Measurements from ENCODE around the gene TRIM63. TPM values are rescaled to one million over a fixed set of nuclear protein-coding genes. Genes with fewer than 3 reads are reported as not detected.

Gene TRIM63
- total RNA-seq, 1 experiment from 2014 or later: not detected

DNA sequence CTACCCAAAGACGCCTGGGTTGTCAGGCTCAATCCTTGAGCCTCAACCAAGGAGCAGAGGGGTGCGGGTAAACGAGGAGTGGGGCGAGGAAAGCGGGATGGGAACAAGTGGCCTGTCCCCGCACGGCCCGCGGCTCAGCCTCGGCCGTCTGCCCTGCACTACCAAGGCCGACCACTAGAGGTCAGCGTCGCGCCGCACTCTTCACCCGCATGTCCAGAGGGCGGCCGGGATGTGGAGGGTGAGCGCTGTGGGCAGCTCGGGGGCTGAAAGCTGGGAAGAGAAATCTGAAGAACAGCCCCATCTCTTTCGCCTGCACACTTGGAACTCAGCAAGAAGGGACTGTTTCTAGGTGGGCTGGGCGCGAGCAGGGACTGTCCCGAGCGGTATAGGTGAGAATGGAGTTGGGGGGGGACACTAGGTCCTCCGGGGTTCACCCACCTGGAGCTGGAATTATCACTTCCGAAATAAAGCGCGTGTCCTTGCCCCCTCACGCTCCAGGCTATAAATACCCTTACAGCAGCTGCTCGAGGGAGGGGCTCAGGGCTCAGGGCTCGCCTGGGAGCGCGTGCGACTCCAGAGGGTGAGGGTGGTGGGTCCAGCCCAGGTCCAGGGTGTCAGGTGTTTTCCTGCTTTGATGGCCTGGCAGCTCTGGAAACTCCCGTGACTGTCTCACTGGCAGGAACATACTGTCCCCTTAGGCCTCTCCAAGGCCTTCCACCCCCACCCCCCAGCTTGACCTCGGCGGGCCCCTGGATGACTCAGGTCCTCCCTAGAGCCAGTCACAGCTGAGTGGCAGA lies 31.3 kb downstream of the TRIM63 start:
- DNase-seq (ENCODE audit: extremely low read depth, low read depth): peak; percentile 55

DNA sequence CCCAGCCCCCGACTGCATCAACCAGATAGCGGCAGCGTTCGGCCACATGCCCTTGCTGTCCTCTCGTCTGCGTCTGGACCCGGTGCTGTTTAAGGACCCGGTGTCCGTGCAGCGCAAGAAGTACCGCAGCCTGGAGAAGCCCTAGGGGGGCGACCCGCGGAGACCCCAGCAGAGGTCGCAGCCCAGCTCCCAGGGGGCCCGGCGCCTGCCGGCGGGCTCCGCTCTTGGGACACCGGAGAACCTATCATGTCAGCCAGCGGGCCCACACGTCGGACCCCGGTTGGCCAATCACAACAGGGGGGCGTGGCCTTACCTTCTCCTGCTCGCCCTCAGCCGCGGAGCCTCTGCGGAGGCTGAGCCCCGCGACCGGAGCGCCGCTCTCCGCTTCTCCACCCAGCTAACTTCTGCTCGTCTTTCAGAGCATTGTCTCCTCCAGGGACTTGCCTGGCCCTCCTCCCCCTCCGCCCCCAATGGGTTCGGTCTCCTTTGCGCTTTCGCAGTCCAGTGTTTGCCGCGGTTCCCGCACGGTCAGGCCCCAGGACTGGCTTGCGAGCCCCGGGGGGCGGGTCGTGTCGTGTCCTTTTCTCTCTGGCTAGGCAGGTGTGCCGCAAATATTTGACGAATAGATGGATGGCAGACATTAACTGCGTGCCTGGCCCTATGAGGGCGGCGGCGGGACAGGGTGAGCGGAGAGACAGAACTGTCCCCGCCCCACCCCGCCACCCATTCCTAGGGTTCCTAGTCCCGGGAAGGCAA lies 32.0 kb downstream of the TRIM63 start:
- DNase-seq (ENCODE audit: extremely low read depth, low read depth): peak; percentile 81

DNA sequence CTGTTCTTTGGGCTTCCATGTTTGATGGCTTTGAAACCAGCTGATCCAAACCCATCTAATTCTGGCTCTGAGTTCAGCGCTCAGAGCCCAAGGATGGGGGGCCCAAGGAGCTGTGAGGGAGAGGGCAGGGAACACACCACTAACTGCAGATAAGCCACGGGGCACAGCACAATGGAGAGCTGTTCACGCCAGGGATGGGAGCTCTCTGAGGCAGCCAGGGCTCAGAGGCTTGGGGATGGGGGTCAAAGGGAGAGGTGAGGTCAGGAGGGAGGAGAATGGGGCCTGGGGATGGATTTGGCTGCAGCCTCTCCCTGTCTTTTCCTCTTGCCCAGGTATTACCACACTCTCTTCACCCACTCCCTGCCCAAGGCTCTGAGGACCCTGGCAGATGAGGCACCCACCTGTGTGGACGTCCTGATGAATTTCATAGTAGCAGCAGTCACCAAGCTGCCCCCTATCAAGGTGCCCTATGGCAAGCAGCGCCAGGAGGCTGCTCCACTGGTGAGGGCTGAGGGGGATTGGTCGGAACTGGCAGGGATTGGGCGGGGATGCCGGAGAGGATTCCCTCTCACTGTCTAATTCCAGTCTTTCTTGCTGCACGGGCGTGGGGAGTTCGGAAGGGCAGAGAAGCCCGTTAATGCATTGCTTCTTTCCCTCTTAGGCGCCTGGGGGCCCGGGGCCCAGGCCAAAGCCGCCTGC lies 32.8 kb downstream of the TRIM63 start:
- DNase-seq (ENCODE audit: extremely low read depth, low read depth): no peak

DNA sequence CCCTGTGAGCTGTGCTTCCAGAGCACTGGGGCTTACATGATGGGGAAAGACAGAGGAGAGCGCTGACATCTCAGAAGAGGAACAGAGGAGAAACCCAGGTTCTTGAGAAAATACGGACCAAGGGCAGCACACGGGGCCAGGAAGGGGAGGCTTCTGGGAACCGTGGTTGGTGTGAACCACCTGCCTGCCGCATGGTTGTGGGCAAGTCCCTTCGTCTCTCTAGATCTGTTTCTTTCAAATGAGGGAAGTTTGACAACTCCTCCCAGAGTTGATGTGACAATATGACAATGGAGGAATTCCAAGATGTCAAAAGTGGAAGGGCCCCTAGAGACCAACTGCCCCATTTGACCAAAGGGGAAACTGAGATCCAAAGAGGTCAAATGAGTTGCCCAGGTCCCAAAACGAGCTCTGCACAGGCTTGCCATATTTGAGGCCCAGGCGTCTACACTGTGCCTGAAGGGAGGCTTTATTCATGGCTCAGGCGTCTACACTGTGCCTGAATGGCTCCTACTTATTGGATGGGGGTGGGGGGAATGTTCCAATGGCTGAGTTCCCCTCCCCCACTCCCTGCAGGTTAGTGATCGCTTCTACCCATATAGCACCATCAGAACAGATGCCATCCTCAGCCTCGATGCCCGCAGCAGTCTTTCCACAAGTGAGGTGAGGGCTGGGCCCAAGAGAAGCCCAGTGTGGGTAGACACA lies 34.6 kb downstream of the TRIM63 start:
- no peak for DNase-seq (ENCODE audit: extremely low read depth, low read depth)

DNA sequence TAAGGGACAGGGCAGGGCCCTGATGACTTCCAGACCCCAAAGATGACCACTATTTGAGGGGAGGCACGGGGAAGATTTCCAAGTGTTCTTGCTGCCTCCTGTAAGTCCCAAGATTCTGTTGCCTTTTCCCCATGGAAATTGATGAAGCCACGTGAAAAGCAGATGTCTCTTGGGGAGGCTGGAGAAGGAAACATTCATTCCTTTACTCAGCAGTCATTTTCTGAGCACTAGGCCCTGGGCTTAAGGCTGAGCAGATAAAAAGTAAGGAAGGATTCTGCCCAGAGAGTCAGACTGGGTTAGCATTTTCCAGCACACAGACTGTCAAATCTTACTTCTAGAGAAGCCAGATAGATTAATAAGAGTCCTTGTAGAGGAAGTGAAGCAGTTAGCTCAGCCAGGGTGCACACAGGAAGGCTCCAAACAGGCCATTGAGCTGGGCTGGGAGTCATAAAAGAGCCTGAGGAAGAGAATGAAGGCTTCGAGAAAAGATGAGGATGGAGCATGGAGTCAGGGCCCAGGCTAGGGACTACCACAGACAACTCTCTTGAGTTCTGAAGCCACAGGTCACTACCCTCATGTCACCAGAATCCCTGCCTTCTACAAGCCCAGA lies 35.7 kb downstream of the TRIM63 start:
- DNase-seq (ENCODE audit: extremely low read depth, low read depth): no peak

DNA sequence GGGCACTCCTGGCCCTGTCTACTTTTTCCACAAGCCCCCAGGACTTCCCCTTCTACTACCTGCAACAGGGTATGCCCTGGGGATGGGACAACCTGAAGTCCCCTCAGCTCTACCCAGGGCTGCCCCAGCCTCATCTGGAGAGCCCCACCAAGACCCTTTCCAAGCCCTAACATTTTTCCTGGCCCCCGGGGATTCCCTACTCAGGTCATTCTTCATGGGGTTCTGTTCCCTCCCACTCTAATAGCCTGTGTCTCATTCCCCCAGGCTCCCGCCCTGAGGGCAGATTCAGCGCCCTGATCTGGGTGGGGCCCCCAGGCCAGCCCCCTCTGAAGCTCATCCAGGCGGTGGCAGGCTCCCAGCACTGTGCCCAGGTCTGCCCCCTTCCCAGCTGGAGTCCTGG lies 36.2 kb downstream of the TRIM63 start:
- DNase-seq (ENCODE audit: extremely low read depth, low read depth): no peak

DNA sequence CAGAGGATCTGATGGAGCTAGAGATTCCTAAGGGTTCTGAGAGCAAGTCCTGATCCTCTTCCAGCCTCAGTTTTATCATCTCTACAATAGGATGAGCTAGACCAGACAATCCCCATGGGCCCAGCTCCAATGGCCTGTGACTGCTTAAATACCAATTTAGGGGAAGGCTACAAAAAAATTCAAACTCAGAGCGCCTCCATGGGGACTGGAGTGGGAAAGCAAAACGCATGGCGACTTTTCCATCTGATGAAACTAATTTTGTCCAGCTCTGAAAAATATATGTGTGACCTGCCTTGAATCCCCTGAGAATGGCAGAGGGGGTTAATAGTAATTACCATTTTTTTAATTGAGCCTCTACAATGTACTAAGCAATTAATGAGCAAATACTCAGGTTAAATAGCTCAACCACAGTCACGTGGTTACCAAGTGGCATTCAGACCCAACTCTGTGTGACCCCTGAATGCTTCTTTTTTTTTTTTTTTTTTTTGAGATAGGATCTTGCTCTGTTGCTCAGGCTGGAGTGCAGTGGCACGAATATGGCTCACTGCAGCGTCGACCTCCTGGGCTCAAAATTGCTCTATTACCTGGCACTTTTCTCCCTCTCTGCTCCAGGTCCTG lies 37.5 kb downstream of the TRIM63 start:
- DNase-seq (ENCODE audit: extremely low read depth, low read depth): no peak

DNA sequence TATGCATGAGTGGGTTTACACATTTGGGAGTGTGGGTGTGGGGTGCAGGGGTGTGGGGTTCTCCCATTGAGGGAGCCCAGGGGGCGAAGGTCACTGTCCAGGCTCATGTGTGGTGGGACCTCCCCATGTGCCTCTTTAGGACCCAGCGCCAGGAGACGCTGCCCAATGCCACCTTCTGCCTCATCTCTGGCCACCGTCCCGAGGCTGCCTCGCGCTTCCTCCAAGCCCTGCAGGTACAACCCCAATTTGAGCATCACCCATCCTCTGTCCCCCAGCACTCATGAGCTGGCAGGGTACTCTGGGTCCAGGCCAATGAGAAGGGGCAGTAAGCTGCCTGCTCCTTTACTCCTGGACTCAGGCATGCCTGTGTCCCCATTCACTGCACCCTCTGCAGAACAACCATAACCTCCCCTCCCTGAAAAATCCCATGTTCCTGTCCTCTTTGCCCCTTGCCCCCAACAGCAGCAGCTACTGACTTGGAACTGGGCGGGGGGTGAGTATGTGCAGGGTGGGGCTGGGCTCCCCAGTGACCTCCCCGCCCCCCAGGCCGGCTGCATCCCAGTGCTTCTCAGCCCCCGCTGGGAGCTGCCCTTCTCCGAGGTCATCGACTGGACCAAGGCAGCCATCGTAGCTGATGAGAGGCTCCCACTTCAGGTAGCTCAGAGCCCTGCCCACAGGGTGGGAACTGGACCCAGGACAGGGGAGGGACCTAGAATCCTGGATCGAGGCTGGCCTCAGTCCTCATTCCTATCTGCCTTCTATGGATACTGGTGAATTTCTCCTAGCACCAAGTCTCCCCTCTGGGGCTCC lies 38.2 kb downstream of the TRIM63 start:
- DNase-seq (ENCODE audit: extremely low read depth, low read depth): no peak

DNA sequence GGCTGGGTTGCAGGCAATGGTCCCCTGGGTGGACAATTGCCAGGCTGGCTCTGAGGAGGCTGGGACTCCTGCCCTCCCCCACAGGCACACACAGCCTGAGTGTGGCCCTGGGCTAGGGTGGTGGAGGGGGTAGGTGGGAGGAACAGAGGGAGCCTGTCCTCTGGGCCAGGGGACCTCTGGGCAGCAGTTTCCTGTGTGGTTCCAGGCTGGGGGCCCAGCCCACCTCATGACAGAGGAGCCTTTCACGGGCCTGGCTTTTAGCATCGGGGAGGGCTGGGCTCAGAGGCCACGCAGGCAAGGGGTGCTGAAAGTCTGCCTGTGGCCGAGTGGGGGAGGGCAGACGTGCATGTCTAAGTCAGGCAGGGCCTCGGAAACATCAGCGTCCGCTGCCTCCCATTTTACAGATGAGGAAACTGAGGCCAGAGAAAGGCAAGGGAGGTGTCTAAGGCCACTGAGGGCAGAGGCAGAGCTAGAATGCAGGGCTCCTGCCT lies 38.9 kb downstream of the TRIM63 start:
- DNase-seq (ENCODE audit: extremely low read depth, low read depth): no peak

DNA sequence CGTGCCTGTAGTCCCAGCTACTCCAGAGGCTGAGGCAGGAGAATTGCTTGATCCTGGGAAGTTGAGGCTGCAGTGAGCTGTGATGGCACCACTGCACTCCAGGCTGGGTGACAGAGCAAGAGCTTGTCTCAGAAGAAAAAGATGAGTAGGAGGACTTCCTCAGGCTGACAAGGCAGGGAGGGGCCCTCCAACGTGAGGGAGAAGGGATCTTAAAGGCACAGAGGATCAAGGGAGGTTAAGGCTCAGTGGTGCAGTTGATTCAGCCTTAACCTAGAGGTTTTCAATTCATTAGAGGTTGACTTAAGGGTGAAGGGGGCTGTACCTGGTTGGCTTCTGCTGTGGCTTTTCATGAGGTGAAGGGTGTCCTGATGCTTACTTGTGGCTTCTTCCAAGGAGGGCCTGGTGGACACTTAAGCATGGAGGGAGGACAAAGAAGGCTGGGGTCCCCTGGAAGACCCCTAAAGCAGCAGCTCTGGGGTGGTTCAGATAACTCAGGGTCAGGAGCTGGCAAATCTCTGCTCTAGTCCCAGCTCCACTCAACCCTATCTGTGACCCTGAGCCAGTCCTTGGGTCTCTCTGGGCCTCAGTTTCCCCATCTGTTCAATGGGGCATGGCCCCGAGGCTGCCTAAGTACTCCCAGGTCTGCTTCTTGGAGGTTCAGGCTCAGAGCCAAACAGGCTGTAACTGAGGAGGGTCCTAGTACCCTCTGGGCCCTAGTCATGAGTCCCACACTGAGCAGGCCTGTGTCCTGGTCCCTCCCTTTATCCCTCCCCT lies 39.5 kb downstream of the TRIM63 start:
- no peak for DNase-seq (ENCODE audit: extremely low read depth, low read depth)

DNA sequence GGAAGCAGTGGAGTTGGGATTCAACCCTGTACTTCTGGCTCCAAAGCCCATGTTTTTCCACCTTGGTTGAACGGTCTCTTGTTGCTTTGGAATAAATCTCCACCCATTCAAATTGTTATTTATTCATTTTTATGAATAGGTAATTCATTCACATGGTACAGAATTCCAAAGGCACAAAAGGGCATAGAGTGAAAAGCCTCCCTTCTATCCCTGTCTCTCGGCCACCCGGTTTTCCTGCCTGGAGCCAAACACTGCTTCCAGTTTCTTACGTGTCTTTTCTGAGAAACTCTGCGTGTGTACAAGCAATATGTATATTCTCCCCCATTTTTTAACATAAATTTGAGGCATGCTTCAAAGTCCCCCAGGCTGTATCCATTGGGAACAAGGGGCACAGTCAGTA lies 41.9 kb downstream of the TRIM63 start:
- no peak for DNase-seq (ENCODE audit: extremely low read depth, low read depth)

DNA sequence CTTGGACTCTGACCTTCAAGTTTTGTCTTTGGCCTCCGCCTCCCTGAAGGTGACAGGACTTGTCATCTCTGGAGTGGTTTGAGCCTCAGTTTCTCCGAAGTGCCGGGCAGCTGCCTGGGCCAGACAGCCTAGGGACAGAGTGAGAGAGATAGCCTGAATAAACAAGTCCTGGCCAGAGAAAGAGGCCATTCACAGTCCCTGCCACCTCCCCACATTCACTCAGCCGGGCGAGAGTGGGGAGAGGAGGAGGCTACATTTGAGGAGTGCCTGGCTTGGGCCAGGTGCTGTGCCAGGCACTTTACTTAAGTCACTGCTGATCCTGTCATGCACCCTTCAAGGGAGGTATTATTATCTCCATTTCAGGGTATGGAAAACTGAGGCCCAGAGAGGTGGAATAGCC lies 42.4 kb downstream of the TRIM63 start:
- DNase-seq (ENCODE audit: extremely low read depth, low read depth): no peak

DNA sequence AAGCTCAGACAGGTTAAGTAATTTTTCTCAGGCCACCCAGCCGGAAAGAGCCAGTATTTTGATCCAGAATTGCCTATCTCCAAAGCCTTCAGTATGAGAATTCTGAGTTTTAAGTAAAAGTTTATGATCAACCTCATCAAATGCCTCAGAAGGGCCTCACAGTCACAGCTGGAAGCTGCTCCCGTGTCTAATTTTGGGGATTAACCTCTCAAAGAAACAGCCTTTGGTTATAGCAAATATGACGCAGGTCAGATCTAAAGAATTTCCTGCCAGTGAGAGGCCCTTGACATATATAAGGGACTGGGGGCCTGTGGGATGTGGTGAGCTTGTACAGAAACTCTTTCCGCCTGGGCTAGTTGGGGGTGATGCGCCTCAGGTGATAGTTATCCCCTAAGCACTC lies 43.6 kb downstream of the TRIM63 start:
- no peak for DNase-seq (ENCODE audit: extremely low read depth, low read depth)

DNA sequence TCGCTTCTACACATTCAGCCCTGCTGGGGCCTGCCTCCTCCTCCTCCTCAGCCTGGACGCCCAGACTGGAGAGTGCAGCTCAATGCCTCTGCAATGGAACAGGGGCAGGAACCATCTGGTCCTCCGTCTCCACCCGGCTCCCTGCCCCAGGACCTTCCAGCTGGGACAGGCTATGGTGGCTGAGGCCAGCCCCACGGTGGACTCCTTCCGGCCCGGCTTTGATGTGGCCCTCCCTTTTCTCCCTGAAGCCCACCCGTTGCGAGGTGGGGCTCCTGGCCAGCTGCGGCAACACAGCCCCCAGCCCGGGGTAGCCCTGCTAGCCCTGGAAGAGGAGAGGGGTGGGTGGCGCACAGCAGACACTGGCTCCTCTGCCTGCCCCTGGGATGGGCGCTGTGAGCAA lies 44.4 kb downstream of the TRIM63 start:
- DNase-seq (ENCODE audit: extremely low read depth, low read depth): no peak

DNA sequence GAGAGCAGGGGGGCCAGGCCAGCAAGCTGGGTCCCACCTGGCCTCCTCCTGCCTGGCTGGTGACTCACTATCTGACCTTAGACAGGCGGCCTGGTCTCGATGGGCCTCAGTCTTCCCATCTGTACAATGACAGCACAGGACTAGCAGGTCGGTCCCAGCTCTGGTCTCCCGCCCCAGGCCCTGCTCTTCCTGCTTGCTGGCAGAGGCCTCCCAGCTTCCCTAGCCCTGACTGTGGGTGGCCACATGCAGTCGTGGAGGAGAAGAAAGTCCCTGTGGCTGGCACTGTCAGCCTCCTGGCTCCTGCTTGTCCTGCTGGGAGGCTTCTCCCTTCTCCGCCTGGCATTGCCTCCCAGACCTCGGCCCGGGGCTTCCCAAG lies 45.0 kb downstream of the TRIM63 start:
- no peak for DNase-seq (ENCODE audit: extremely low read depth, low read depth)

DNA sequence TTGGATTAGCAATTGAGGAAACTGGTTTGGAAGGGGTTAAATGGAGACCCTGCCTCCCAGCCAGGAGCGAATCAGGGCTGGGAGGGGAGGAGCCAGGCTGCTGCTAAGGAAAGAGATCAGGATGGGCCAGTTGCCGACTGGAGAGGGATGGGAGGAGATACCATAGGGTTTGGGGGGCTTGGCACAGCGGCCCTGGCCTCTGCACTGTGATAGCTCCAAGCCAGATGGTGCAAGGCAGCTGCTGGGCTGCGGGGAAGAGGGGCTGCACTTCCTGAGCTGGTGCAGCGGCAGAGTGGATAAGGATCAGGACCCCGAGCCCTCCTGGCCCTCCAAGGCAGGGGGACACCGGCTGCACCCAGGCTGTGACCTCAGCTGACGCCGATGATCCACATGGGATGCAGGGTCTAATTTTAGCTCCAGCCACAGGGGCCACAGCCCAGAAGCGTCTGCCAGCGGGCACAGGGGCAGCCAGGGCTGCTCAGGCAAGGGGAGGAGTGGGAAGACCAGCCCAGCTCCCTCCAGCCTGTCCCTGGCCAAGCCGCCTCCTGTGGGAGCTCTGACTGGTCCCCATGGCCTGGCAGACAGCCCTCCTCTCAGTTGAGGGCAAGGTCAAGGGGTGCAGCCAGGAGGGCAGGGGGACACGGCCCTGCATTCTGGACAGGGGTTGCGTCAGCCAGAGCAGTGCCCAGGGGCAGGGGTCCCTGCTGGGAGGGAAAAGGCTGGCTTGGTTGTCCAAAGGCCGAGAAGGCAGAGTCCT lies 45.6 kb downstream of the TRIM63 start, which contains the start of gene EXTL1:
Gene EXTL1, plus strand, starts transcription at position 129 of the 757 bp plus-strand sequence. CDS start 872 bp downstream, outside the sequence.
- DNase-seq (ENCODE audit: extremely low read depth, low read depth): no peak

DNA sequence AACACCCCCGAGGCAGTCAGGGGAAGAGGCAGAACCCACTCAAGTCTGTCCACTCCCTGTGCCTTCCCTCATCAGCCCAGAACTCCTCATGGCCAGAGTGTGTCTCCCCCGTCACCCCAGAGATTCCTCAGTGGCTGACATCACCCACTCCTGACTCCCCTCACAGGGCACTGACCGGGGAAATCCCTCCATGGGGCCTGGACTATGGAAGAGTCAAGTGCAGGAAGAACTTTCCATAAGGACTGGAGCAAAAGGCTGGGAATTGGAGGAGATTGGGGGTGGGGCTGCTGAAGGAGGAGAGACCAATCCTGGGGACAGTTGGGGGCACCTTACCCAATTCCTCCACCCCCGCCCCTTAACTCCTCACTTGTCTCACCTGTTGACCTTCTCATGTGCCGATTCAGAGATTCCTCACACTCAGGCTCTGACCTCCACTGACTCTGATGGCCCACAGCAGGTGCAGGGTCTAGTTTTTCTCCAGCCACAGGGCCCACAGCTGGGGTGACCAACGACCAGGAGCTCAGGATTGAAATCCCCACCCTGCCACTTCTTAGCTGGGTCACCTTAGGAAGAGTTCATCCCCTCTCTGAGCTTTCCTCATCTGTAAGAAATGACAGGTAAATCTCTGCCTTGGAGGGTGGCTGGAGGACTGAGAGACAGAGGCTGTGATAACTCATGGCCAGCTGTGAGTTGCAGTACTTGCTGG lies 46.3 kb downstream of the TRIM63 start:
- DNase-seq (ENCODE audit: extremely low read depth, low read depth): no peak

Measured in NCI-H460 (cell line).